Measurements from ENCODE around the gene TMC6.
"Not testable (repeated sequence)": the region's sequence is repeated elsewhere in the genome, so short reads cannot be mapped to it uniquely, and the experiment has no call there.

Gene TMC6

GRCh38 chr17:78122931-78123249, 5.7 kb downstream of the TMC6 start:
- DNase-seq: no peak

GRCh38 chr17:78122216-78122930, 6.2 kb downstream of the TMC6 start:
- DNase-seq: no peak

- DNase-seq: no peak
Measured at GRCh38 chr17:78121801-78122215, 6.7 kb downstream of the TMC6 start.

GRCh38 chr17:78120971-78121800, 7.4 kb downstream of the TMC6 start:
- no peak for DNase-seq

GRCh38 chr17:78120537-78120936, 8.0 kb downstream of the TMC6 start:
- DNase-seq: no peak

GRCh38 chr17:78118801-78119241, 9.7 kb downstream of the TMC6 start:
- no peak for DNase-seq

- peak in 1 of 2 donors; percentile 35 for DNase-seq
Measured at GRCh38 chr17:78117027-78117981, 11.3 kb downstream of the TMC6 start.

GRCh38 chr17:78116411-78116810, 12.1 kb downstream of the TMC6 start:
- no peak for DNase-seq

GRCh38 chr17:78115803-78116202, 12.8 kb downstream of the TMC6 start:
- DNase-seq: not testable (repeated sequence)

GRCh38 chr17:78114831-78115723, 13.5 kb downstream of the TMC6 start:
- peak; percentile 92 to 96 for DNase-seq

GRCh38 chr17:78113804-78114785, 14.5 kb downstream of the TMC6 start:
- no peak for DNase-seq

GRCh38 chr17:78112518-78113471, 15.8 kb downstream of the TMC6 start:
- peak in 1 of 2 donors; percentile 76 for DNase-seq

GRCh38 chr17:78111727-78112517, 16.6 kb downstream of the TMC6 start:
- DNase-seq: no peak

GRCh38 chr17:78111016-78111726, 17.4 kb downstream of the TMC6 start:
- no peak for DNase-seq

GRCh38 chr17:78110363-78111015, 18.1 kb downstream of the TMC6 start:
- no peak for DNase-seq

- DNase-seq: no peak
Measured at GRCh38 chr17:78109489-78109761, 19.1 kb downstream of the TMC6 start.

GRCh38 chr17:78108726-78109488, 19.6 kb downstream of the TMC6 start:
- peak in 1 of 2 donors; percentile 34 for DNase-seq

Data from hippocampal formation (tissue), 2 donors.